HepG2 (cell line): ENCODE measurements around the gene GMEB1. TPM values are rescaled to one million over a fixed set of nuclear protein-coding genes. Genes with fewer than 3 reads are reported as not detected.

Source experiments
- DRAP1 ChIP-seq: IDR thresholded peaks from 2 replicates; pipeline ENCODE4 v1.6.1; 2016; ENCODE audit warnings: missing genetic modification reagents, missing compliant biosample characterization
- ETV6 ChIP-seq: sonication (generic); formaldehyde crosslinking; conservative IDR thresholded peaks from 2 replicates; pipeline ENCODE4 v1.4.0; 2020; ENCODE audit warnings: missing genetic modification reagents
- MTA3 ChIP-seq: sonication (generic); formaldehyde crosslinking; IDR thresholded peaks from 2 replicates; pipeline ENCODE4 v1.4.0; 2020; ENCODE audit warnings: missing genetic modification reagents
- NCOA2 ChIP-seq: sonication (generic); formaldehyde crosslinking; IDR thresholded peaks from 2 replicates; pipeline ENCODE4 v1.8.0; 2022; ENCODE audit warnings: inconsistent platforms
- REL ChIP-seq: sonication (generic); formaldehyde crosslinking; conservative IDR thresholded peaks from 2 replicates; pipeline ENCODE4 v1.8.0; 2022; ENCODE audit warnings: mild to moderate bottlenecking, missing genetic modification reagents, moderate library complexity
- TFDP2 ChIP-seq: sonication (generic); formaldehyde crosslinking; IDR thresholded peaks from 2 replicates; pipeline ENCODE4 v1.4.0; 2020; ENCODE audit warnings: missing genetic modification reagents
- ZNF17 ChIP-seq: sonication (generic); formaldehyde crosslinking; IDR thresholded peaks from 2 replicates; pipeline ENCODE4 v1.5.0; 2020; ENCODE audit warnings: mild to moderate bottlenecking, missing genetic modification reagents
- ZNF710 ChIP-seq: sonication (generic); formaldehyde crosslinking; IDR thresholded peaks from 2 replicates; pipeline ENCODE4 v1.5.0; 2020; ENCODE audit warnings: mild to moderate bottlenecking, missing genetic modification reagents, borderline replicate concordance
- ZSCAN9 ChIP-seq: IDR thresholded peaks from 2 replicates; pipeline ENCODE4 v1.6.1; 2016; ENCODE audit warnings: borderline replicate concordance
- polyA plus RNA-seq, 8 experiments: library from polyadenylated mRNA; depleted of rRNA in 3 of 8; stranded (reverse) in 7 of 8; unstranded in 1 of 8; fragments of >200 nt; fragmentation: Illumina TruSeq in 4 of 8; extraction: Trizol in 4 of 8; gene quantifications; 2 replicates each; pipeline versions ENCODE4 v1.2.1 to v1.2.3, GENCODE V29; 2011 to 2016; ENCODE audit warnings: low read depth in 4 of 8, missing spikeins in 1 of 8, mixed read lengths in 1 of 8; ENCODE audit not compliant: insufficient read depth in 1 of 8
- total RNA-seq, 5 experiments: library from RNA; depleted of rRNA; stranded (reverse); fragments of >200 nt; fragmentation: Illumina TruSeq; extraction: Trizol; gene quantifications; 2 replicates each; pipeline ENCODE4 v1.2.3, GENCODE V29; 2016; ENCODE audit warnings: low read depth in 1 of 5
- TF ChIP-seq, protein P1 (sequence below): sonication (generic); formaldehyde crosslinking; IDR thresholded peaks from 2 replicates; pipeline ENCODE4 v1.4.0; 2020; ENCODE audit warnings: low read depth, missing genetic modification reagents
- TF ChIP-seq, protein P2 (sequence below): sonication (generic); formaldehyde crosslinking; IDR thresholded peaks from 2 replicates; pipeline ENCODE4 v1.8.0; 2022; ENCODE audit warnings: low read depth, missing genetic modification reagents
- TF ChIP-seq, protein P3 (sequence below): sonication (generic); formaldehyde crosslinking; IDR thresholded peaks from 2 replicates; pipeline ENCODE4 v1.8.0; 2022; ENCODE audit warnings: mild to moderate bottlenecking, missing genetic modification reagents, borderline replicate concordance
- TF ChIP-seq, protein P4 (sequence below): sonication (generic); formaldehyde crosslinking; IDR thresholded peaks from 2 replicates; pipeline ENCODE4 v1.4.0; 2020; ENCODE audit warnings: missing genetic modification reagents

GMEB1 gene
- total and polyA plus RNA-seq, 2 of the 13 experiments (the other 11 are each of a cell fraction or from before 2014, with no cell fraction given), result 3.0 to 6.0 TPM

DNA sequence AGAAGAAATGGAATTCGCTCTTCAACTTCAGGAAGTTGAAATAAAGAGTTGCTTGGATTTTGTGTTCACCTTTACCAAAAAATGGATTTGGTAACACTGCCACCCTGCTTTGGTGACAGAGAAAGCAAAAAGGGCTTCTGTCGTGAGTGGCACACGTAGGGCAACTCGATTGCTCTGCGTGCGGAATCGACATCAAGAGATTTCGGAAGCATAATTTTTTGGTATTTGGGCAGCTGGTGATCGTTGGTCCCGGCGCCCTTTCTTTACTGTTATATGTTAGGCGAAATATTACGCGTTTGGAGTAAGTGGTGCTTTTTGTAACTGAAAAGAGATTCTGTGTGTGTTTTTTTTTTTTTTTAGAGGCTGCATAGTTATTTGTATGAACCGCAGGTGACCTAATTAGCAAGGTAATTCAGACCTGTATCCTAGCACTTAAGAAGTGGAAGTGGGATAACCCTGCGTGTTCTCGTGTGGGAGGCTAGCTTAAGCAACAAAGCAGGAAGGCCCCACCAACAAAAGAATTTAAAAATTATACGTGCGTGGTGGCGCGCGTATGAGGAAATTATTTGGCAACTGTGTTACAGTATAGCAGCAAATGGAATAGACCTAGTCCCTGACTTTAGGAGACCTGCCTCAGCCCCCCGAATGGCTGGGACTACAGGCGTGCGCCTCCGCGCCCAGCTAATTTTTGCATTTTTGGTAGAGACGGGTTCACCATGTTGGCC lies 19.9 kb upstream of the GMEB1 start, which contains the start of gene RNU11 (continued):
- TF ChIP-seq, protein P1, sequence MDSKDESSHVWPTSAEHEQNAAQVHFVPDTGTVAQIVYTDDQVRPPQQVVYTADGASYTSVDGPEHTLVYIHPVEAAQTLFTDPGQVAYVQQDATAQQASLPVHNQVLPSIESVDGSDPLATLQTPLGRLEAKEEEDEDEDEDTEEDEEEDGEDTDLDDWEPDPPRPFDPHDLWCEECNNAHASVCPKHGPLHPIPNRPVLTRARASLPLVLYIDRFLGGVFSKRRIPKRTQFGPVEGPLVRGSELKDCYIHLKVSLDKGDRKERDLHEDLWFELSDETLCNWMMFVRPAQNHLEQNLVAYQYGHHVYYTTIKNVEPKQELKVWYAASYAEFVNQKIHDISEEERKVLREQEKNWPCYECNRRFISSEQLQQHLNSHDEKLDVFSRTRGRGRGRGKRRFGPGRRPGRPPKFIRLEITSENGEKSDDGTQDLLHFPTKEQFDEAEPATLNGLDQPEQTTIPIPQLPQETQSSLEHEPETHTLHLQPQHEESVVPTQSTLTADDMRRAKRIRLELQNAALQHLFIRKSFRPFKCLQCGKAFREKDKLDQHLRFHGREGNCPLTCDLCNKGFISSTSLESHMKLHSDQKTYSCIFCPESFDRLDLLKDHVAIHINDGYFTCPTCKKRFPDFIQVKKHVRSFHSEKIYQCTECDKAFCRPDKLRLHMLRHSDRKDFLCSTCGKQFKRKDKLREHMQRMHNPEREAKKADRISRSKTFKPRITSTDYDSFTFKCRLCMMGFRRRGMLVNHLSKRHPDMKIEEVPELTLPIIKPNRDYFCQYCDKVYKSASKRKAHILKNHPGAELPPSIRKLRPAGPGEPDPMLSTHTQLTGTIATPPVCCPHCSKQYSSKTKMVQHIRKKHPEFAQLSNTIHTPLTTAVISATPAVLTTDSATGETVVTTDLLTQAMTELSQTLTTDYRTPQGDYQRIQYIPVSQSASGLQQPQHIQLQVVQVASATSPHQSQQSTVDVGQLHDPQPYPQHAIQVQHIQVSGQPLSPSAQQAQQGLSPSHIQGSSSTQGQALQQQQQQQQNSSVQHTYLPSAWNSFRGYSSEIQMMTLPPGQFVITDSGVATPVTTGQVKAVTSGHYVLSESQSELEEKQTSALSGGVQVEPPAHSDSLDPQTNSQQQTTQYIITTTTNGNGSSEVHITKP (CRISPR knock-in tag), result peak; percentile 19; the same call in 1 of the 2 replicates
- peak; percentile 82 for TF ChIP-seq NCOA2 (CRISPR knock-in tag)
- TF ChIP-seq ZSCAN9 (CRISPR knock-in tag), result peak; percentile 97
- peak; percentile 68; the same call in 1 of the 2 replicates for TF ChIP-seq ZNF710 (CRISPR knock-in tag)
- TF ChIP-seq DRAP1, result peak; percentile 100
- TF ChIP-seq MTA3, result 0 out of 2 replicates have a peak, but pooled peaks have one; percentile 76
- TF ChIP-seq, protein P2, sequence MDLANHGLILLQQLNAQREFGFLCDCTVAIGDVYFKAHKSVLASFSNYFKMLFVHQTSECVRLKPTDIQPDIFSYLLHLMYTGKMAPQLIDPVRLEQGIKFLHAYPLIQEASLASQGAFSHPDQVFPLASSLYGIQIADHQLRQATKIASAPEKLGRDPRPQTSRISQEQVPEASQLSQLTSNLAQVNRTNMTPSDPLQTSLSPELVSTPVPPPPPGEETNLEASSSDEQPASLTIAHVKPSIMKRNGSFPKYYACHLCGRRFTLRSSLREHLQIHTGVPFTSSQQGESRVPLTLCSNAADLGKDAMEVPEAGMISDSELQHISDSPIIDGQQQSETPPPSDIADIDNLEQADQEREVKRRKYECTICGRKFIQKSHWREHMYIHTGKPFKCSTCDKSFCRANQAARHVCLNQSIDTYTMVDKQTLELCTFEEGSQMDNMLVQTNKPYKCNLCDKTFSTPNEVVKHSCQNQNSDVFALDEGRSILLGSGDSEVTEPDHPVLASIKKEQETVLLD (CRISPR knock-in tag), result 0 out of 2 replicates have a peak, but pooled peaks have one; percentile 16
- TF ChIP-seq, protein P3, sequence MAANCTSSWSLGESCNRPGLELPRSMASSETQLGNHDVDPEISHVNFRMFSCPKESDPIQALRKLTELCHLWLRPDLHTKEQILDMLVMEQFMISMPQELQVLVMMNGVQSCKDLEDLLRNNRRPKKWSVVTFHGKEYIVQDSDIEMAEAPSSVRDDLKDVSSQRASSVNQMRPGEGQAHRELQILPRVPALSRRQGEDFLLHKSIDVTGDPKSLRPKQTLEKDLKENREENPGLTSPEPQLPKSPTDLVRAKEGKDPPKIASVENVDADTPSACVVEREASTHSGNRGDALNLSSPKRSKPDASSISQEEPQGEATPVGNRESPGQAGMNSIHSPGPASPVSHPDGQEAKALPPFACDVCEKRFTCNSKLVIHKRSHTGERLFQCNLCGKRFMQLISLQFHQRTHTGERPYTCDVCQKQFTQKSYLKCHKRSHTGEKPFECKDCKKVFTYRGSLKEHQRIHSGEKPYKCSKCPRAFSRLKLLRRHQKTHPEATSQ (CRISPR knock-in tag), result peak; percentile 92
- peak; percentile 86; the same call in 1 of the 2 replicates for TF ChIP-seq ETV6 (CRISPR knock-in tag)
- TF ChIP-seq, protein P4, sequence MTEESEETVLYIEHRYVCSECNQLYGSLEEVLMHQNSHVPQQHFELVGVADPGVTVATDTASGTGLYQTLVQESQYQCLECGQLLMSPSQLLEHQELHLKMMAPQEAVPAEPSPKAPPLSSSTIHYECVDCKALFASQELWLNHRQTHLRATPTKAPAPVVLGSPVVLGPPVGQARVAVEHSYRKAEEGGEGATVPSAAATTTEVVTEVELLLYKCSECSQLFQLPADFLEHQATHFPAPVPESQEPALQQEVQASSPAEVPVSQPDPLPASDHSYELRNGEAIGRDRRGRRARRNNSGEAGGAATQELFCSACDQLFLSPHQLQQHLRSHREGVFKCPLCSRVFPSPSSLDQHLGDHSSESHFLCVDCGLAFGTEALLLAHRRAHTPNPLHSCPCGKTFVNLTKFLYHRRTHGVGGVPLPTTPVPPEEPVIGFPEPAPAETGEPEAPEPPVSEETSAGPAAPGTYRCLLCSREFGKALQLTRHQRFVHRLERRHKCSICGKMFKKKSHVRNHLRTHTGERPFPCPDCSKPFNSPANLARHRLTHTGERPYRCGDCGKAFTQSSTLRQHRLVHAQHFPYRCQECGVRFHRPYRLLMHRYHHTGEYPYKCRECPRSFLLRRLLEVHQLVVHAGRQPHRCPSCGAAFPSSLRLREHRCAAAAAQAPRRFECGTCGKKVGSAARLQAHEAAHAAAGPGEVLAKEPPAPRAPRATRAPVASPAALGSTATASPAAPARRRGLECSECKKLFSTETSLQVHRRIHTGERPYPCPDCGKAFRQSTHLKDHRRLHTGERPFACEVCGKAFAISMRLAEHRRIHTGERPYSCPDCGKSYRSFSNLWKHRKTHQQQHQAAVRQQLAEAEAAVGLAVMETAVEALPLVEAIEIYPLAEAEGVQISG (CRISPR knock-in tag), result peak; percentile 93
- no peak; the same call in 1 of the 2 replicates for TF ChIP-seq REL
- TF ChIP-seq TFDP2 (CRISPR knock-in tag), result peak; percentile 77
- TF ChIP-seq ZNF17 (CRISPR knock-in tag), result no peak
